Osteoblast (primary cell): Measurements from ENCODE around the gene C5orf15. TPM values are rescaled to one million over a fixed set of nuclear protein-coding genes. Genes with fewer than 3 reads are reported as not detected.

Source experiments
- DNase-seq: peaks from one replicate; pipeline ENCODE4 v3.0.0; 2011; ENCODE audit warnings: low spot score, mixed read lengths; ENCODE audit not compliant: insufficient read length; ENCODE audit errors: missing footprints
- H2AFZ ChIP-seq: 2 replicates; pipeline ENCODE4 v1.6.0; 2011; ENCODE audit warnings: mild to moderate bottlenecking, low read length
- H3K27ac ChIP-seq: 2 replicates; pipeline ENCODE4 v1.5.1; 2011; ENCODE audit warnings: mild to moderate bottlenecking, low read depth, low read length, moderate library complexity
- H3K27me3 ChIP-seq: 2 replicates; pipeline ENCODE4 v1.6.0; 2012; ENCODE audit warnings: mild to moderate bottlenecking, control low read depth, inconsistent platforms, low read length, moderate library complexity; ENCODE audit not compliant: insufficient read depth
- H3K36me3 ChIP-seq: 2 replicates; pipeline ENCODE4 v1.5.1; 2011; ENCODE audit warnings: mild to moderate bottlenecking, low read length, control low read depth, moderate library complexity; ENCODE audit not compliant: insufficient read depth
- H3K4me1 ChIP-seq: 2 replicates; pipeline ENCODE4 v1.5.1; 2011; ENCODE audit warnings: mild to moderate bottlenecking, low read length, control low read depth, moderate library complexity; ENCODE audit not compliant: insufficient read depth
- H3K4me2 ChIP-seq: 2 replicates; pipeline ENCODE4 v1.6.0; 2011; ENCODE audit warnings: mild to moderate bottlenecking, low read length; ENCODE audit not compliant: insufficient read depth
- H3K4me3 ChIP-seq: fragments of 200-600 bp; sonication (generic); 3 replicates; pipeline ENCODE4 v1.5.1; 2012; ENCODE audit warnings: mild to moderate bottlenecking, low read length, inconsistent platforms; ENCODE audit not compliant: insufficient read depth
- H3K79me2 ChIP-seq: 2 replicates; pipeline ENCODE4 v1.6.0; 2012; ENCODE audit warnings: mild to moderate bottlenecking, low read length, control low read depth, inconsistent platforms; ENCODE audit not compliant: insufficient read depth
- H3K9me3 ChIP-seq: 2 replicates; pipeline ENCODE4 v1.5.1; 2011; ENCODE audit warnings: low read depth, low read length, control low read depth
- H4K20me1 ChIP-seq: 2 replicates; pipeline ENCODE4 v1.6.0; 2012; ENCODE audit warnings: mild to moderate bottlenecking, low read length, control low read depth; ENCODE audit not compliant: insufficient read depth
- total RNA-seq: library from RNA; depleted of rRNA; stranded (reverse); fragments of >200 nt; gene quantifications from 2 replicates; pipeline ENCODE4 v1.2.3, GENCODE V29; 2012
- TF ChIP-seq, protein P1 (sequence below): IDR thresholded peaks from 2 replicates; pipeline ENCODE4 v1.5.1; 2011; ENCODE audit warnings: mild to moderate bottlenecking, low read depth, low read length, moderate library complexity; ENCODE audit errors: extremely low read depth

The C5orf15 gene
- total RNA-seq, 1 donor: 68.4 TPM

DNA sequence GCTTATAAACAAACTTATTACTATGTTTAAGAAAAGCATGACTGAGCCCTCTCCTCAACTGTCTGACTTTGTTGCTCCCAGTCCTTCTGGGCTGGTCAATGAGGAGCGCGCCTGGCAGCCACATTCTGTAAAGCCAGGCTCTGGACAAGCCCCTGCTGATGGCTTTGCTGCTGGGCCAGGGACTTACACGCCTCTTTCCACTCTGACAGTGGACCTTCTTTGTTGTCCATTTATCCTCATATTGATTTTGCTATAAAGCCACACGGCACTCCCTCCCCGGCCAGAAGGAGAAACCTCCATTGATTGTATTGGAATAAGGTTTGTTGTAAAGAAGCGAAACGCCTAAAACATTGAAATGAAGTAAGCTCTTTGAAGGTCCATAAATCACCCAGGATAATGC, 50.6 kb downstream of the C5orf15 start:
- no peak overlapping the region for H3K4me2 ChIP-seq
- H3K36me3 ChIP-seq: no peaks in the 10 kb centered on the region
- DNase-seq: no peak
- H3K27ac ChIP-seq: no peak overlapping the region
- no peaks in the 10 kb centered on the region for H4K20me1 ChIP-seq
- H3K4me1 ChIP-seq: no peaks in the 10 kb centered on the region
- H3K4me3 ChIP-seq: no peak overlapping the region
- no peaks in the 10 kb centered on the region for H3K79me2 ChIP-seq
- H3K9me3 ChIP-seq: no peaks in the 10 kb centered on the region
- TF ChIP-seq, protein P1, sequence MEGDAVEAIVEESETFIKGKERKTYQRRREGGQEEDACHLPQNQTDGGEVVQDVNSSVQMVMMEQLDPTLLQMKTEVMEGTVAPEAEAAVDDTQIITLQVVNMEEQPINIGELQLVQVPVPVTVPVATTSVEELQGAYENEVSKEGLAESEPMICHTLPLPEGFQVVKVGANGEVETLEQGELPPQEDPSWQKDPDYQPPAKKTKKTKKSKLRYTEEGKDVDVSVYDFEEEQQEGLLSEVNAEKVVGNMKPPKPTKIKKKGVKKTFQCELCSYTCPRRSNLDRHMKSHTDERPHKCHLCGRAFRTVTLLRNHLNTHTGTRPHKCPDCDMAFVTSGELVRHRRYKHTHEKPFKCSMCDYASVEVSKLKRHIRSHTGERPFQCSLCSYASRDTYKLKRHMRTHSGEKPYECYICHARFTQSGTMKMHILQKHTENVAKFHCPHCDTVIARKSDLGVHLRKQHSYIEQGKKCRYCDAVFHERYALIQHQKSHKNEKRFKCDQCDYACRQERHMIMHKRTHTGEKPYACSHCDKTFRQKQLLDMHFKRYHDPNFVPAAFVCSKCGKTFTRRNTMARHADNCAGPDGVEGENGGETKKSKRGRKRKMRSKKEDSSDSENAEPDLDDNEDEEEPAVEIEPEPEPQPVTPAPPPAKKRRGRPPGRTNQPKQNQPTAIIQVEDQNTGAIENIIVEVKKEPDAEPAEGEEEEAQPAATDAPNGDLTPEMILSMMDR: no peak
- H2AFZ ChIP-seq: no peak overlapping the region
- H3K27me3 ChIP-seq: peaks cover 10% of the 10 kb centered on the region

DNA sequence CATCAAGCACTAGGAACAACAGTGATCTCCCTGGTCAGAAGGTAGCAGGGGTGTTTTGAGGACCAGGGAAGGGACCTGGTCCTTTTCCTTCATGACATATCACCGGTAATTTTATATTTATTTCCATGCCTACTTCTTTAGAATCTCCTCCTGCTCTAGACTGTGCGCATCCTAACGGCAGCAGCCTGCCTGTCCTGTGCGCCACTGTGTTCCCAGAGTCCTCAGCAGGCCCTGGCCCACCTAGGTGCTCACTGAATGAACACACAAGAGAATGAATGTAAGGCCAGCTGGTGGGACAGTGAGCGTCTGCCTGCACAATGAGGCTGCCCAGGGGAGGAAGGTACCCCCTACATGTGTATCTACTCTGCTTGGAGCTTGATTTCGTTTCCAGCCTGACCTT, 51.5 kb downstream of the C5orf15 start:
- Histone ChIP-seq H3K27me3 (peaks cover 10% of the 10 kb centered on the region), H3K4me3 (no peak overlapping the region)

DNA sequence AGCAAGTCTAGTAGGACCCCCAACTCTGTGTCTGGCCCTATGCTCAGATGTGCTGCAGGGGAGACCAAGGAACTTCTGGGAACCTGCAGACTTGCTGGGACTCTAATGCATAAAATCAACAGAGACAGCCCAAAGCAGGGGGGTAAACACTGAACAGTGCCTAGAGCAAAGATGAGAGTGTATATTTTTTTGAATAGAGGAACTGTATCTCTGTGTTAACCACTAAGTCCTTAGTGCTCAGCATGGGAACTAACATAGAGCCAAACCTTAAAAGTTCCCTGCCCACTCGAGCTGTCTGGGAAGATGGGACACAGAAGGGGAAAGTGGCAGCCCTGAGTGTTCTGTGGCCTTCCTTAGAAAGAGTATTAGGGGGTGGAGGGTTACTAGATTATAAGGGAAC, 51.9 kb downstream of the C5orf15 start:
- H2AFZ ChIP-seq: no peak overlapping the region
- H3K4me2 ChIP-seq: no peak overlapping the region
- H3K36me3 ChIP-seq: no peaks in the 10 kb centered on the region
- no peaks in the 10 kb centered on the region for H4K20me1 ChIP-seq
- H3K4me1 ChIP-seq: no peaks in the 10 kb centered on the region
- TF ChIP-seq, protein P1: no peak
- no peak for DNase-seq
- no peaks in the 10 kb centered on the region for H3K79me2 ChIP-seq
- H3K27me3 ChIP-seq: peaks cover 10% of the 10 kb centered on the region
- no peak overlapping the region for H3K27ac ChIP-seq
- no peaks in the 10 kb centered on the region for H3K9me3 ChIP-seq
- H3K4me3 ChIP-seq: no peak overlapping the region

More for the DNA sequence above, 51.5 kb downstream of the C5orf15 start:
- Histone ChIP-seq H3K9me3 (no peaks in the 10 kb centered on the region), H3K79me2 (no peaks in the 10 kb centered on the region), H2AFZ (no peak overlapping the region), H4K20me1 (no peaks in the 10 kb centered on the region), H3K4me1 (no peaks in the 10 kb centered on the region), H3K4me2 (no peak overlapping the region), H3K36me3 (no peaks in the 10 kb centered on the region), H3K27ac (no peak overlapping the region)
- TF ChIP-seq, protein P1: no peak
- DNase-seq: no peak

DNA sequence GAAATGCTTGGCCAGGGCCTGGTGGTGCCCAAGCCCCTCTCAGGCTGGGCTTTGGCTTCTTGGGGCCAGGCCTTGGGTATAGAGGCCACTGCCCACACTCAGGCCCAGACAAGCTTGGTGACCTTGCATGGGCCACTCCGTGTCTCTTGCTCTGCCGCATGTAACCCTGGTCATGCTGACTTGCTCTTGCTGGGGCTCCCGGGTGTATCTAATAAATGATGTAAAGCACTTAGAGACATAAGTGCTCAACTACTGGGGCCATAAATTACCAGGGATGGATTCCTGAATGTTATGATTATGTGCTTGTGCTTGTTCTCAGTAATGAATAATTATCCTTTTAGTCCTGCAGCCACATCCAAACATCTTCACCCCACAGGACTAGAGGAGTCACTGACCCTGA, 54.0 kb downstream of the C5orf15 start:
- Histone ChIP-seq H2AFZ (no peak overlapping the region), H3K4me1 (no peaks in the 10 kb centered on the region), H4K20me1 (no peaks in the 10 kb centered on the region), H3K9me3 (no peaks in the 10 kb centered on the region), H3K36me3 (no peaks in the 10 kb centered on the region), H3K4me3 (no peak overlapping the region), H3K4me2 (no peak overlapping the region), H3K27me3 (peaks cover 10% of the 10 kb centered on the region), H3K79me2 (no peaks in the 10 kb centered on the region), H3K27ac (no peak overlapping the region)
- DNase-seq: no peak
- TF ChIP-seq, protein P1: no peak
